Measurements from ENCODE around the gene DPM2.

Gene DPM2, protein sequence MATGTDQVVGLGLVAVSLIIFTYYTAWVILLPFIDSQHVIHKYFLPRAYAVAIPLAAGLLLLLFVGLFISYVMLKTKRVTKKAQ

DNA sequence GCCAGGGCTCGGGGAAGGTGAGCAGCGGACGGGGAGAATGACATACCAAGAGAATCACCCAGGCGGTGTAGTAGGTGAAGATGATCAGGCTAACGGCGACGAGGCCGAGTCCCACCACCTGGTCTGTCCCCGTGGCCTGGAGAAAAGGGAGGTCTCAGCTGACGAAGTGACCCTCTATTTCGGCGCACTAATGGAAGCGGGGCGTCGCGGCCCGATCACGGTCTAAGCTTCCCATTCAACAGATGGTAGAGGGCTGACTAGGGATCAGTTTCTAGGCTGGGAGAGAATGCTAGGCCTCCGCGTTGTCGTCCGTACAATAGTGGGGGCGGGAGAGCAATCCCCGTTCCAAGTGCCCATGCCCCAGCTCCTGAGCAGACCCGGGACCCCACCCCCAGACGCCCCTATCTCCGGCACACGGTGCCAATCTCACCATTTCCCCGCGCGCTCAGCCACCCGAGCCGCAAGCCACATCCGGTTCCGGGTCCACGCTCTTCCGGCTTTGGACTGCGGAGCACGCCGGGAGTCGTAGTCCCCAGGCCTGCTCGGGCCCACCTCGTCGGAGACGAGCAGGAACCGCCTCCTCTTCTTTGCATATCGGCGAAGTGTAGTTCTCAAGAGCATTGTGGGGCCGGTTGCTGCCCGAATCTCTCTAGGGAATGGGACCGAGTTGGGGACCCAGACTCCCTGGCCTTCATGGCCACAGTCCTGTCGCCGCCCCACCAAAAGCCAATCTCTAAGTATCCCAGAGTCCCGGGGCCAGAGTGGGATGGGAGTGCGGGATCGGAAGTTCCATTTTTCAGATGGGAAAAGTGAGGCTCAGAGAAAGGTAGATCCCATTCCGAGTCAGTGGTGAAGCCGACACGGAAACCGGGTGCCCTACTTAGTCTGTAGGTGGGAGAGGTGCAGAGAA, at the start of gene DPM2:
Gene DPM2 (minus strand): TSS at position 467 of the 910 bp plus-strand sequence. CDS start 34 bp downstream, at position 433.
- peak; percentile 79 for DNase-seq (ENCODE audit: low read depth)

GRCh38 chr9:127987103-127987614, 49.5 kb upstream of the DPM2 start:
- DNase-seq (ENCODE audit: low read depth): no peak

- no peak for DNase-seq (ENCODE audit: low read depth)
These were observed 47.4 kb upstream of the DPM2 start for GRCh38 chr9:127985011-127985410.

- DNase-seq (ENCODE audit: low read depth): no peak
These were observed 46.2 kb upstream of the DPM2 start for GRCh38 chr9:127983847-127984289.

DNA sequence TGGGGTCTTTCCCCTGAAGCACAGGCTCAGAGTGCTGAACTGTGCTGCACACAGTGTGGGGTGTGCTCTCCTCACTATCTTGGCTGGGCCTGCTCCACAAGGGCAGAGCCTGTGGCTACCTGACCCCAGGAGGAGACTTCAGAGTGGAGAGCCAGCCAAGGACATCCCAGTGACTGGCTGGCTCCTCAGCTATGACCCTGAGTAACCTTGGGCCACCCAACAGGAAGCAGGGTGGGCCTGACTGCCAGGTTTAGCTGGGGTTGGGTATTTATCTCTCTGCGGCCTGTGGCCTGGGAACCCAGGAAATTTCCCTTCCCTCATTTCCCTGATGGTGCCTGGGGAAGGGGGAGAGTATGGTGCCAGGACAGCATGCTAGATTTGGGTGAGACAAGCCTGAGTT, 45.3 kb upstream of the DPM2 start:
- no peak for DNase-seq (ENCODE audit: low read depth)

- DNase-seq (ENCODE audit: low read depth): no peak
These were observed 44.0 kb upstream of the DPM2 start for GRCh38 chr9:127981559-127982121.

DNA sequence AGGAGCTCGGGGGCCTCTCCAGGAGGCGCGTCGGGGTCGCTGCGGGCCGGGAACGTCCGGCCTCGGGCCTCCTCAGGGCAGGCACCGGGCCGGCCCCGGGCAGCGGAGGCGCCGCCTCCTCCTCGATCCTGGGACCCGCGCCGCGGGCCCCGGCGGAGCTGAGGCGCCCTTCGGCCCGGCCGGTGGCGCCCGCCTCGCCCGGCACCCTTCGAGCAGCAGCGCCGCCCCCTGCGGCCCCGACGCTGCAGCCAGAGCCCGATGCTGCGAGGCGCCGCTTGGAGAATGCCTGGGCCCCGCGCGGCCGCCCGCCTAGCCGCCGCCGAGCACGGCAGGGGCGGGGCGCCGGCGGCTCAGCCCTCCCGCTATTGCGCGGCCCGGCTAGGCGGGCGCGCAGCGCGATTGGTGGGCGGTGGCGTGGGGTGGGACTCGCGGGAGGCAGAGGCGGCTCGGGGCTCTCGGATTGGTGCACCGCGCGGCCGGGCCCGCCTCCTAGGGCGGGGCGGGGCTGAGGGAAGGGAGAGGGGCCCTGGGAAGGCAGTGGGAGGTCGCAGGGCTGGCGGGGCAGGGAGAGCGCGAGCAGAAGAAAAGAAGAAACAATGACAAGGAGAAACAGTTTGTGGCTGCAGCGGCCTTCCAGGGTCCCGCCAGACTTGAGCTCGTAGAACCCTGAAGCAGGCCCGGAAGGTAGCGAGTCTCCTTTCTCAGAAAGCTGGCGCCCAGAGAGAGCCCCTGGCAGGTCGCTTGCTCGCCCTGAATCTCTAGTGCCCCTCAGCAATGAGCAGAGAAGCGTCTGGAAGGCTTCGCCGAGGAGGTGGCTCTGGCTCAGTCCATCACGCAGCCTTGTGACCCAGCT, 43.3 kb upstream of the DPM2 start, which contains the start of gene EEIG1:
Gene EEIG1 (minus strand): TSS at position 284 of the 853 bp plus-strand sequence. CDS start 852 bp downstream, outside the sequence.
- peak; percentile 97 for DNase-seq (ENCODE audit: low read depth)

GRCh38 chr9:127980060-127980705, 42.5 kb upstream of the DPM2 start:
- no peak for DNase-seq (ENCODE audit: low read depth)

DNA sequence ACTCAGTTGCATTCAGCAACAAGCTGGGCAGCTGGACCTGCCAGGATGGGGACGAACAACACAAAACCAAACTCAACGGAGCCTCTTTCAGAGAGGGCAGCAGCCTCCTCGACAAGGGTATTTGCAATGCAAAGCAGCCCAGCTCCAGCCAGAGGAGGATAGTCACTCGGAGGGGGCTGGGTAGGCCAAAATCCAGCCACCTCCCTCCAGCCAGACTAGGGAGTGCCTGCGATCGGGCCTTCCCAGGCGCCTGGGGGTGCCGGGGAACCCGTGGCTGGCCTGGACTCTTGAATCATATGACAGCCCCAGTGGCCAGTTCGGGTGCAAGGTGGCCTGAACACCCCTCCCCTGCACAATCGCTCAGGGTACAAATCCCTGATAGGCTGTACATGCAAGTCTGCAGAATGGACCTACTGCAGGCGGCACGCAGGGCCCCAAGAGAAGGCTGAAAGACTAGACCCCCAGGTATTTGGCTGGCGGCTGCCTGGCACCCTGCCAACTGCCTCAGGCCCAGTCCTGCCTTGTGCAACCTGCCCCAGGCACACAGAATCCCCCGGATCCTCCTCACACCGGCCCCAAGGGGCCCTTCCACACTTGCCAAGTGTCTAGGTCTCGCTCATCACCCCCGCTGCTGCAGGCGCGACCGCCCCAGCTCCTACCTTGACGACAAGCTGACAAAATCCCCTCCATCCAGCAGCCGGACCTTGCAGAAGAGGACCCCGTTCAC, 41.8 kb upstream of the DPM2 start:
- DNase-seq (ENCODE audit: low read depth): no peak

DNA sequence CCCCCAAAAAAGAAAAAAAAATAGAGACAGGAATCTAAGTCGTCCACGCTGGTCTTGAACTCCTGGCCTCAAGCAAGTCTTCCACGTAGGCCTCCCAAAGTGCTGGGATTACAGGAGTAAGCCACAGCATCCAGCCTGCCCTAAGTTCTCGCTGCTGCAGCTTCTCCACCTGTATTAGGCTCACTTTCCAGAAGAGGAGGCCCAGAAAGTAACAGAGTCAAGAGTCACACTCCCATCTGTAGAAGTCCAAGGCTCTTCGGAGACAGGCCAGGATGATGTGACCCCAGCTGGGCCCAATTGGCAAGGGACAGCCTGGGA, 41.3 kb upstream of the DPM2 start:
- DNase-seq (ENCODE audit: low read depth): no peak

GRCh38 chr9:127977884-127978647, 40.4 kb upstream of the DPM2 start:
- DNase-seq (ENCODE audit: low read depth): no peak

DNA sequence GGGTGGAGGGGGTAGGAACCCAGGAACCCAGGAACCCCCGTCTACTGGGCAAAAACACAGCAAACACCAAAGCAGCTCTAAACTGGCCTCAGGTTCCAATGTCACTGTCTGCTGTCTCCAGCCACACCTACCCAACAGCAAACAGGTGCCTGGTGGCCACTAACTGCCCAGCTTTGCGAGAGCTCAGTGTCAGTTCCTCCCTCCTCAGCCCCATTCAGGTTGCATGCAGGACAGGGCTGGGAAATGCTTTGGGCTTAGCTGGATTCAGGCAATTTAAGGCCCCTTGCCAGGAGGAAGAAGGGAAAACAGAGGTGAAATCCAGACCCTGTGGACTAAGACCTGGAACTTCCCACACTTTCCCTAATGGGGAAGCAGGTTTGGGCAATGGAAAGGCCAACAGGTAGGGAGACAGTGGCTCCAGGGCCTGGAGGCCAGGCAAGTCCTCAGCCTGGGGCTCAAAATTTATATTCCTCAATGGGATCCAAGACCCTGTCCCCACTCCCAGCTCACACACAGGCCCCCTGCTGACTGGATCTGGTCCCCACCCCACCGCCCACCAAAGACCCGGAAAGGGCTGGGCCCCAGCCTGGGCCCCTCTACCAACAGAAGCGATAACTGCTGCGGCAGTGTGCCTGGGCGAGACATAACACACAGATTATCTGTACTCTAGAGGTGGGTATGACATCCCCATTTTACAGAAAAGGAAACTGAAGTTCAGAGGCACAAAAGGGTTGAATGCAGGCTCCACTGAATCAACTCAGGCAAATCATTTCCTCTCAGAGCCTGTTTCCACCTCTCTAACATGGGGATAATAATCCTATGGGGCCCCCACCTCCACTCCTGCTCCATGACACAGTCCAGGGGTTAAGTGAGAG, 39.6 kb upstream of the DPM2 start:
- DNase-seq (ENCODE audit: low read depth): no peak

DNA sequence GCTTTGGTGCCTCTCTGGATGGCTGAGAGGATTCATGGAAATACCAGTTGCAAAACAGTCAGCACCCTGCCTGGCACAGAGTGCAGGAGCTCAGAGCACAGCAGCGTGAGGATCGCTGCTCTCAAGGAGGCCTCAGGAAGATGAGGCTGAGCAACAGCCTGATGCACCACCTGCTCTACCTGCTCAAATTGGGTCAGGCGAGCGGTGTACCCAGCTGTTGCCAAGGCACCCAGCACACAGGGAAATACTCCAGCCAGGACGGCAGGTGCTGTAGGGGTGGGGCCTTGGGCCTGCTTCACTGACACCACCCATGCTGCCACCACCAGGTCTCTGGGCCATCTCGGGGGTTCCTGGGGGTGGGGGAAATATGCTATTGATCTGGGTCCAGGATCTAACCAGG, 38.8 kb upstream of the DPM2 start:
- DNase-seq (ENCODE audit: low read depth): no peak

- no peak for DNase-seq (ENCODE audit: low read depth)
These were observed 38.0 kb upstream of the DPM2 start for GRCh38 chr9:127975376-127976315.

DNA sequence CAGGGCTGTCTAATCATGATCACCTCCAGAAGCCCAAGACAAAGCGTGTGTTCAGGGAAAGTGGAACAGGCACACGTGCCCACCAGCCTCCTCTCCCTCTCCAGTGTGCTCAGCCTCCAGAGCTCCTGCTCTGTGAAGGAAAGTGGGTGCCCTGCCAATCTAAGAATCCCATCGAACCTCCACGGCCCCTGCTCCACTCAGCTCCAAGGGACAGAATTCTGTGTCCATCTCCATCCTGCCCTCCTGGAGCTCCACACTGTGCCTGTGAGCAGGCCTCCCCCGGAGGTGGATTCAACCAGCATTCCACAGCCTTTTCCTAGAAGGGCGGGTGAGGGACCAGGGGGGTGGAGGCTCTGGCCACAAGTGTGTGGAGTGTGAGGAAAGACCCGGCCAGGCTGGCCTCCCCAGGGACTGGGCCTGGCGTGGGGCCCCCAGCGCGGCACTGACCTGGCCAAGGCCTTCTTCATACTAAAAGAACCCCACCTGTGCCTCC, 37.2 kb upstream of the DPM2 start:
- DNase-seq (ENCODE audit: low read depth): no peak

GRCh38 chr9:127974001-127974768, 36.5 kb upstream of the DPM2 start:
- no peak for DNase-seq (ENCODE audit: low read depth)
